ENCODE data around the gene NRCAM. TPM values are rescaled to one million over a fixed set of nuclear protein-coding genes. Genes with fewer than 3 reads are reported as not detected.

The NRCAM gene
- total RNA-seq, 1 experiment from 2014 or later: 40.3 TPM

DNA sequence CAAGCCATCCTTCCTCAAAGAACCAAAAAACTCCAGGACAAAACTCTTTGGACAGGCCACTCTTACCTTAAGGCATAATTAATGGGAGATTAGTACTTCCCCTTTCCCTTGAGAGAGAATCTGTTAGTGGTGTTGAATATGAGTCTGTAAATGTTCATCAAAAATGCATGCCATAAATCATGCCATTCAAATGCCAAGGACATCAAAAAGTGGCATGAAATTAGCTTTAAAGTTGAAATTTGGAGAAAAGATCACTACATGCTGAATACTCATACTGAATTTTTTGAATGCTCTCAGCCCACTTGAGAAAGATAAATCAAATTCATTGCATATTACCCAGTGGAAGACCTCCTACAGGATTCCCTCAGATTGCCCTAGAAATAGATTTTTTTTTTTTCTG lies 6.7 kb downstream of the NRCAM start:
- H3K27me3 ChIP-seq (ENCODE audit: insufficient read depth, low read depth): no peaks in the 10 kb centered on the region
- intact Hi-C loops (cut with micrococcal nuclease; ENCODE audit: unreplicated experiment): no loop called here
- no peak for DNase-seq

GRCh38 chr7:108448584-108449505 lies 7.4 kb downstream of the NRCAM start:
- intact Hi-C loops (cut with micrococcal nuclease; ENCODE audit: unreplicated experiment): no loop called here
- Histone ChIP-seq H3F3A (ENCODE audit: insufficient read depth, low read depth) (peaks cover 6% of the 10 kb centered on the region; the same call in 1 of the 2 replicates), H2AFZ (no peak overlapping the region), H3K36me3 (ENCODE audit: low read depth) (no peaks in the 10 kb centered on the region), H3K4me3 (no peak overlapping the region), H4K20me1 (ENCODE audit: insufficient read depth) (no peaks in the 10 kb centered on the region), H3K79me2 (ENCODE audit: low read depth) (0 out of 2 replicates have a peak, but pooled peaks cover 4% of the 10 kb centered on the region), H3K9me2 (ENCODE audit: insufficient read depth) (no peaks in the 10 kb centered on the region), H3K9me3 (ENCODE audit: insufficient read depth, low read depth) (no peaks in the 10 kb centered on the region), H3K4me1 (replicated peaks; ENCODE audit: insufficient read depth) (0 out of 2 replicates have a peak, but pooled peaks cover under 1% of the 10 kb centered on the region), H3K27me3 (ENCODE audit: insufficient read depth, low read depth) (no peaks in the 10 kb centered on the region), H3K27ac (no peak overlapping the region), H3K4me2 (no peak overlapping the region)
- no TSS peak for BruUV-seq (replicated peaks)
- ChIA-PET CTCF (no interaction called here), POLR2A (ENCODE audit: unreplicated experiment) (no interaction called here)
- DNase-seq: no peak
- no peak for TF ChIP-seq EZH2 (IDR thresholded peaks at IDR 0.05; ENCODE audit: low read depth)
- TF ChIP-seq CTCF (conservative IDR thresholded peaks at IDR 0.05): no peak

More for the DNA sequence above, 6.7 kb downstream of the NRCAM start:
- no TSS peak for BruUV-seq (replicated peaks)
- Histone ChIP-seq H3K9me2 (ENCODE audit: insufficient read depth) (no peaks in the 10 kb centered on the region), H4K20me1 (ENCODE audit: insufficient read depth) (no peaks in the 10 kb centered on the region), H3K9me3 (ENCODE audit: insufficient read depth, low read depth) (no peaks in the 10 kb centered on the region), H3K79me2 (ENCODE audit: low read depth) (0 out of 2 replicates have a peak, but pooled peaks cover 4% of the 10 kb centered on the region), H3F3A (ENCODE audit: insufficient read depth, low read depth) (peaks cover 10% of the 10 kb centered on the region; the same call in 1 of the 2 replicates), H3K4me1 (replicated peaks; ENCODE audit: insufficient read depth) (0 out of 2 replicates have a peak, but pooled peaks cover 7% of the 10 kb centered on the region), H3K36me3 (ENCODE audit: low read depth) (no peaks in the 10 kb centered on the region), H3K27ac (no peak overlapping the region), H3K4me2 (no peak overlapping the region), H2AFZ (no peak overlapping the region), H3K4me3 (no peak overlapping the region)
- ChIA-PET CTCF (no interaction called here), POLR2A (ENCODE audit: unreplicated experiment) (no interaction called here)
- no peak for TF ChIP-seq EZH2 (IDR thresholded peaks at IDR 0.05; ENCODE audit: low read depth)
- no peak for TF ChIP-seq CTCF (conservative IDR thresholded peaks at IDR 0.05)

DNA sequence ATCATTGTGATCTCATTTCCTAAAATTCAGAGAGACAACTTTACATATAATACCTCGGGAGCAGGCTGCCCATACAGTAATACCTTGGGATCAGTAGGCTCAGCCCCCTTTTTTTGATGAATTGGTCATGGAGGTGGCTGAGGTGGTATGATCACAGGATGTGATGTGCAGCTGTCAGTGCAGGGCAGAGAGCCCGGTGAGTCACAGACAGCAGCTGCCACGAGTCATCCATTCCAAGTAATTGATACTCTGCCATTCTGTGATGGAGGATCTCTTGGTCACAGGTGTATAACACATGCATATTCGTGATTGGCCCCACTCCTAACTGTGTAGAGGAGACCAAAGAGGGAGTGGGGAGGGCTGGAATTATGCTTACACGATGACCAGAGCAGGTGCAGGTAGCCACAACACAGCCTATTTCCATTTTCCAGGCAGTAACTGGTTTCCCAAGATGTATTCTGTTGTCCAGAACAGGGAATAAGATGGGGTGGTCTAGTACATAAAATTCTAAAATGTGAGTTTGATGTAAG lies 14.1 kb downstream of the NRCAM start:
- Histone ChIP-seq H3F3A (ENCODE audit: insufficient read depth, low read depth) (no peaks in the 10 kb centered on the region), H3K36me3 (ENCODE audit: low read depth) (no peaks in the 10 kb centered on the region), H3K4me1 (replicated peaks; ENCODE audit: insufficient read depth) (peaks cover 14% of the 10 kb centered on the region; the same call in 1 of the 2 replicates), H3K27me3 (ENCODE audit: insufficient read depth, low read depth) (no peaks in the 10 kb centered on the region), H3K9me3 (ENCODE audit: insufficient read depth, low read depth) (no peaks in the 10 kb centered on the region), H3K79me2 (ENCODE audit: low read depth) (no peaks in the 10 kb centered on the region), H4K20me1 (ENCODE audit: insufficient read depth) (no peaks in the 10 kb centered on the region), H3K4me2 (no peak overlapping the region), H3K27ac (no peak overlapping the region), H3K4me3 (no peak overlapping the region), H2AFZ (no peak overlapping the region), H3K9me2 (ENCODE audit: insufficient read depth) (no peaks in the 10 kb centered on the region)
- BruUV-seq (replicated peaks): no TSS peak
- POLR2A ChIA-PET (ENCODE audit: unreplicated experiment): no interaction called here
- CTCF ChIA-PET: interaction anchor here (0.6 kb wide), 1 partner anchor 24 kb away, joined by 5 read pairs; no protein-coding TSS in a partner anchor
- intact Hi-C loops (cut with micrococcal nuclease; ENCODE audit: unreplicated experiment): no loop called here
- peak; percentile 28 to 58 for DNase-seq
- no peak for TF ChIP-seq EZH2 (IDR thresholded peaks at IDR 0.05; ENCODE audit: low read depth)
- no peak for TF ChIP-seq CTCF (conservative IDR thresholded peaks at IDR 0.05)

Data from PC-9 (cell line).